AG09319 (cell line): ENCODE measurements around the gene HADH.

ENCODE experiments used
- DNase-seq: peaks from one replicate; pipeline ENCODE4 v3.0.0-alpha.2; 2010; ENCODE audit warnings: low read depth; ENCODE audit errors: extremely low read depth
- CTCF ChIP-seq: IDR thresholded peaks from 2 replicates; pipeline ENCODE4 v1.5.1; 2011; ENCODE audit warnings: low read depth, mild to moderate bottlenecking, inconsistent platforms, low read length, moderate library complexity

Gene HADH

GRCh38 chr4:107970063-107970798 is 19.5 kb upstream of the HADH start:
- DNase-seq: no peak
- TF ChIP-seq CTCF: no peak

- no peak for DNase-seq
- no peak for TF ChIP-seq CTCF
Observed at GRCh38 chr4:107972605-107973004, 17.1 kb upstream of the HADH start.

- no peak for DNase-seq
- no peak for TF ChIP-seq CTCF
Observed at GRCh38 chr4:107974523-107974922, 15.2 kb upstream of the HADH start.

- no peak for DNase-seq
- no peak for TF ChIP-seq CTCF
Observed at GRCh38 chr4:107977482-107977881, 12.2 kb upstream of the HADH start.

- TF ChIP-seq CTCF: no peak
- no peak for DNase-seq
Observed at GRCh38 chr4:107977966-107978705, 11.6 kb upstream of the HADH start.

- no peak for DNase-seq
- TF ChIP-seq CTCF: no peak
Observed at GRCh38 chr4:107978716-107979451, 10.8 kb upstream of the HADH start.
